ENCODE measurements around the gene RNPEP.
A peak's percentile ranks its signal among the peaks of the same experiment; 100 is the strongest.
"Not testable (repeated sequence)": the region's sequence is repeated elsewhere in the genome, so short reads cannot be mapped to it uniquely, and the experiment has no call there.

The RNPEP gene, protein sequence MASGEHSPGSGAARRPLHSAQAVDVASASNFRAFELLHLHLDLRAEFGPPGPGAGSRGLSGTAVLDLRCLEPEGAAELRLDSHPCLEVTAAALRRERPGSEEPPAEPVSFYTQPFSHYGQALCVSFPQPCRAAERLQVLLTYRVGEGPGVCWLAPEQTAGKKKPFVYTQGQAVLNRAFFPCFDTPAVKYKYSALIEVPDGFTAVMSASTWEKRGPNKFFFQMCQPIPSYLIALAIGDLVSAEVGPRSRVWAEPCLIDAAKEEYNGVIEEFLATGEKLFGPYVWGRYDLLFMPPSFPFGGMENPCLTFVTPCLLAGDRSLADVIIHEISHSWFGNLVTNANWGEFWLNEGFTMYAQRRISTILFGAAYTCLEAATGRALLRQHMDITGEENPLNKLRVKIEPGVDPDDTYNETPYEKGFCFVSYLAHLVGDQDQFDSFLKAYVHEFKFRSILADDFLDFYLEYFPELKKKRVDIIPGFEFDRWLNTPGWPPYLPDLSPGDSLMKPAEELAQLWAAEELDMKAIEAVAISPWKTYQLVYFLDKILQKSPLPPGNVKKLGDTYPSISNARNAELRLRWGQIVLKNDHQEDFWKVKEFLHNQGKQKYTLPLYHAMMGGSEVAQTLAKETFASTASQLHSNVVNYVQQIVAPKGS

DNA sequence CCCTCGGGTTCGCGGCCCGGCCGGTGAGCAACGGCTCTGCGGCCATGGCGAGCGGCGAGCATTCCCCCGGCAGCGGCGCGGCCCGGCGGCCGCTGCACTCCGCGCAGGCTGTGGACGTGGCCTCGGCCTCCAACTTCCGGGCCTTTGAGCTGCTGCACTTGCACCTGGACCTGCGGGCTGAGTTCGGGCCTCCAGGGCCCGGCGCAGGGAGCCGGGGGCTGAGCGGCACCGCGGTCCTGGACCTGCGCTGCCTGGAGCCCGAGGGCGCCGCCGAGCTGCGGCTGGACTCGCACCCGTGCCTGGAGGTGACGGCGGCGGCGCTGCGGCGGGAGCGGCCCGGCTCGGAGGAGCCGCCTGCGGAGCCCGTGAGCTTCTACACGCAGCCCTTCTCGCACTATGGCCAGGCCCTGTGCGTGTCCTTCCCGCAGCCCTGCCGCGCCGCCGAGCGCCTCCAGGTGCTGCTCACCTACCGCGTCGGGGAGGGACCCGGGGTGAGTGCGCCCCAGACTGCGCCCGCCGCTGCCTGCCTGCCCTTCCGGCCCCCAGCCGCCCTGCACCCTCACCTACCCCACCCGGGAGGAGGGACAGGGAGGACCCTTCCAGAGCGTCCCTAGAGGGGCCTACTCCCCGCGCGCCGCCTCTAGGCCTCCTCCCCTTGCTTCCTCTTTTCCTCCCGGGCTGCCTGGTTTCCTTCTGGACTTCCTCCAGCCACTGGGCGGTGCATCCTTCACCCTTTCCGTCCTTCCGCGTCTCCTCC, at the start of gene RNPEP:
RNPEP (plus strand) TSS at position 26 of the 757 bp plus-strand sequence; CDS start at position 45, 19 bp downstream.
- H3K27me3 Mint-ChIP-seq: peaks cover 0 to 3% of the 10 kb centered on the region in 2 donors
- DNase-seq: peak; percentile 52

DNA sequence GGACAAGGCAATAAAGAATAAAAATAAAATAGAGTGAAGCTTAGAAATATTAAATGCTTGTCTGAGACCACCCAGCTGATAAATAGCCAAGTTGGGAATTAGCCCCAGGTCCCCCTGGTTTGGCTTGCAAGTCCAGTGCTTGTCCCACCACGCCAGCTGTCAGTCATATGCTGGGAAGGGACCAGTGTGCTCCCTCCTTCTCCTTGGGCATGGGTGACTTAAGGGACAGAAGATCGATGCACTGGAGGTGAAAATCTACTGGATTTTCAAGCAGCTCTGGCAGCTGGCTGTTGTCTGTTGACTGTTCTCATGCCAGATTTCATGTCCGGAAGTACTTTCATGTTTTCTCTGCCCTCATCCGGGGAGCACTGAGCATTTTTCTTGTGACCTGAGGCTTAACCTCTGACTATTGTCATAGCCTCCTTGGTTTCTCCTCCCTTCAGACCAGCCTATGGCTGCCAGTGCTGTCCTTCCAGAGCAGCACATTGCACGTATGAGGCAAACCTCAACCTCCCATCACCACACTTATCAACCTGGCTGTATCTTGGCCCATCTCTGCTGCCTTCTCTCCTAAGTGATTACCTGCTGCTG, 48.5 kb upstream of the RNPEP start:
- Mint-ChIP-seq H3K36me3 (no peaks in the 10 kb centered on the region), H3K9me3 (no peaks in the 10 kb centered on the region), H3K27ac (no peak overlapping the region), H3K4me1 (no peaks in the 10 kb centered on the region), H3K27me3 (peaks cover 11 to 12% of the 10 kb centered on the region in 2 donors), H3K4me3 (no peak overlapping the region)
- no peak for DNase-seq
- ATAC-seq (replicated peaks): no peak

More for the DNA sequence above, at the start of gene RNPEP:
- Mint-ChIP-seq H3K36me3 (peaks cover 2 to 10% of the 10 kb centered on the region in 2 donors), H3K4me3 (peak within 1 kb of the TSS; percentile 92 to 96), H3K9me3 (no peaks in the 10 kb centered on the region), H3K4me1 (peaks cover 12 to 16% of the 10 kb centered on the region in 2 donors), H3K27ac (peak within 1 kb of the TSS; percentile 93)
- ATAC-seq (replicated peaks): peak; percentile 83 to 85

DNA sequence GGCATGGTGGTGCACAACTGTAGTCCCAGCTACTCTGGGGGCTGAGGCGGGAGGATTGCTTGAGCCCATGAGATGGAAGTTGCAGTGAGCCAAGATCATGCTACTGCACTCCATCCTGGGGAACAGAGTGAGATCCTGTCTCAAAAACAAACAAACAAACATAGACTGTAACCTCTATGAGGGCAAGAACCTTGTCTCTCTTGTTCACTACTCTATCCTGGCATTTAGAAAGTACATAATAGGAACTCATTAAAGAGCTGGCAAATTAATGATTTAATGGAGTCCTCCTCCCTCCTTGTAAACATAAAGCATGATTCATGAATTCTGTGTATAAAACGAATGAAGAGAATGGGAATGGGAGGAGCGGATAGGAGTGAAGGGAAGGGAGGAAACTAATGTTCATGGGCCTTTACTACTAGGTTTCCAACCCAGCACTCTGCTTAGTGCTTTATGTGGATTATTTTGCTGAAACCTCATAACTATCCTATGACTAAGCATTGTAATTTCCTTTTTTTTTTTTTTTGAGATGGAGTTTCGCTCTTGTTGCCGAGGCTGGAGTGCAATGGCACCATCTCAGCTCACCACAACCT, 44.7 kb upstream of the RNPEP start:
- no peaks in the 10 kb centered on the region for H3K9me3 Mint-ChIP-seq
- DNase-seq (no peak), ATAC-seq (replicated peaks) (no peak)
- no peaks in the 10 kb centered on the region for H3K4me1 Mint-ChIP-seq
- peaks cover 20 to 34% of the 10 kb centered on the region in 2 donors for H3K27me3 Mint-ChIP-seq
- no peaks in the 10 kb centered on the region for H3K36me3 Mint-ChIP-seq
- H3K4me3 Mint-ChIP-seq: no peak overlapping the region
- H3K27ac Mint-ChIP-seq: no peak overlapping the region

DNA sequence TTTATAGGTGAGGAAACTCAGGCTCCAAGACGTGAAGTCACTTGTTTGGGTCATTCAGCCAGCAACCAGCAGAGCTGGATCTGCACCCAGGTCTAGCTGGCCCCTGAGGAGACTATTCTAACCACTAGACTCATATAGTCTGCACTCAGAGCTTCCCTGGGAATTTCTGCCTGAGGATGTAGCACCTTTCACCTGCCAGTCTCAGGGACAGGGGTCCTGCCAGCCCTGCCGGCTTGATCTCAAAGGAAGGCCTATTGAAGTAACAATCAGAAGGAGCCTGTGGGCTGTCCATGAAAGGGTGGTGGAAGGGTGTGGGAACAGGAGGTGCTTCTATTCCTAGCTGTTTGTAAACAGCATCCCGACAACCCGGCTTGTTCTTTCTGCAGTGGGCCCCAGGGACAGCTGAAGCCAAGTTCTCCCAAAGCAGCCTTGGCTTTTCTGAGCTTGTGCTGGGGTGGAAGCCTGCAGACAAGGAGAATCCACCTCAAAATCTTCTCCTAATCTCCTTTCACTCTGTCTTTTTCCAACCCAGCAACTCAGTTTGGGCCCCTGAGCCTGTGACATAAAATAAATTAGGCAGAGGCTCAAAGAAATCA, 43.9 kb upstream of the RNPEP start:
- ATAC-seq (replicated peaks) (no peak), DNase-seq (no peak)
- no peak overlapping the region for H3K4me3 Mint-ChIP-seq
- H3K27ac Mint-ChIP-seq: no peak overlapping the region
- peaks cover 20 to 41% of the 10 kb centered on the region in 2 donors for H3K27me3 Mint-ChIP-seq
- no peaks in the 10 kb centered on the region for H3K4me1 Mint-ChIP-seq
- H3K9me3 Mint-ChIP-seq: no peaks in the 10 kb centered on the region
- no peaks in the 10 kb centered on the region for H3K36me3 Mint-ChIP-seq

DNA sequence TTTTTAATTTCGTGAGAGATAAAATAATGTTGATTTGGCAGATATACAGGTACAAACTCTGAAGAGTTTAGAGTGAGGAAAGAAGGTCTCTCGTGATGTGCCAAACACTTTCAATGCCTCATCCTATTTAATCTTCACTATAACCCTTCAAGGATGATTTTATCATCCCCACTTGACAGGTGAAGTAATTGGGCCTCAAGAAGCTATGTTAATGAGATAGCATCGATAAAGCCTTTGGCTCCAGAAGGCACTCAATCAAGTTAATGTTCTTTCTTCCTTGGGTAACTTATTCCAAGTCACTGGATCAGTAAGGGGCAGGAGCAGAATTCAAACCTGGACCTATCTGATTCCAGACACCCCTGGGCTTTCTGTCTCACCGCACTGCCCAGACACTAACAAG, 43.3 kb upstream of the RNPEP start:
- no peaks in the 10 kb centered on the region for H3K36me3 Mint-ChIP-seq

DNA sequence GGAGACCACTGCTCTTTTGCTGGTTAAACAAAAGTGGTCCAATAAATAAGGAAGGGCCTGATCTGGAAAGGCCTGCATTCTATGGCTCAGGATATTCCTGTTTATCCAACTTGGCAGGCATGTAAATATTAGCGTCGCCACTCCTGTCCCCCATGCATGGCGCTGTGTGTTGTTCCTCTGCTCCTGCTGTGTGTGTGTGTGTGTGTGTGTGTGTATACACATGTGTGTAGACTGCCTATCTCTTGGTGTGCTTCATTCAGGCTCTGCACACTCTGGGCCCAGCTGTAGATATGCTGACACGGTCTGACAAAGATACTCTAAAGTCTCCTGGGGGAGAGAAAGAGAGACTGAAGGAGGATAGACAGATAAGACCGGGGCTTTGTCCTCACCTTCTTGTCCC, 42.9 kb upstream of the RNPEP start:
- DNase-seq (no peak), ATAC-seq (replicated peaks) (no peak)
- Mint-ChIP-seq H3K4me3 (no peak overlapping the region), H3K27ac (no peak overlapping the region), H3K27me3 (peaks cover 27 to 45% of the 10 kb centered on the region in 2 donors), H3K9me3 (no peaks in the 10 kb centered on the region), H3K4me1 (no peaks in the 10 kb centered on the region), H3K36me3 (no peaks in the 10 kb centered on the region)

More for the DNA sequence above, 43.3 kb upstream of the RNPEP start:
- DNase-seq (no peak), ATAC-seq (replicated peaks) (no peak)
- Mint-ChIP-seq H3K27me3 (peaks cover 25 to 46% of the 10 kb centered on the region in 2 donors), H3K9me3 (no peaks in the 10 kb centered on the region), H3K27ac (no peak overlapping the region), H3K4me3 (no peak overlapping the region), H3K4me1 (no peaks in the 10 kb centered on the region)

DNA sequence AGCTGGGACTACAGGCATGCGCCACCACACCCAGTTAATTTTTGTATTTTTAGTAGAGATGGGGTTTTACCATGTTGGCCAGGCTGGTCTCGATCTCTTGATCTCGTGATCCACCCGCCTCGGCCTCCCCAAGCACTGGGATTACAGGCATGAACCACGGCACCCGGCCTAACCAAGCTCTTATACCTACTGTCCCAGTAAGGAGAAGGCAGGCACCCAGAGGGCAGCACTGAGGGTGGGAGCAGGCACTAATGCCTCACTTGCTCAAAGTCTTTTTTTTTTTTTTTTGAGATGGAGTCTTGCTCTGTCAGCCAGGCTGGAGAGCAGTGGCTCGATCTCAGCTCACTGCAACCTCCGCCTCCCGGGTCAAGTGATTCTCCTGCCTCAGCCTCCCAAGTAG, 42.1 kb upstream of the RNPEP start:
- H3K4me1 Mint-ChIP-seq; ATAC-seq (replicated peaks); H3K4me3 Mint-ChIP-seq; H3K36me3 Mint-ChIP-seq; H3K9me3 Mint-ChIP-seq; DNase-seq: not testable (repeated sequence)
- H3K27me3 Mint-ChIP-seq: peaks cover 35 to 46% of the 10 kb centered on the region in 2 donors
- H3K27ac Mint-ChIP-seq: peak overlapping the region; percentile 22

DNA sequence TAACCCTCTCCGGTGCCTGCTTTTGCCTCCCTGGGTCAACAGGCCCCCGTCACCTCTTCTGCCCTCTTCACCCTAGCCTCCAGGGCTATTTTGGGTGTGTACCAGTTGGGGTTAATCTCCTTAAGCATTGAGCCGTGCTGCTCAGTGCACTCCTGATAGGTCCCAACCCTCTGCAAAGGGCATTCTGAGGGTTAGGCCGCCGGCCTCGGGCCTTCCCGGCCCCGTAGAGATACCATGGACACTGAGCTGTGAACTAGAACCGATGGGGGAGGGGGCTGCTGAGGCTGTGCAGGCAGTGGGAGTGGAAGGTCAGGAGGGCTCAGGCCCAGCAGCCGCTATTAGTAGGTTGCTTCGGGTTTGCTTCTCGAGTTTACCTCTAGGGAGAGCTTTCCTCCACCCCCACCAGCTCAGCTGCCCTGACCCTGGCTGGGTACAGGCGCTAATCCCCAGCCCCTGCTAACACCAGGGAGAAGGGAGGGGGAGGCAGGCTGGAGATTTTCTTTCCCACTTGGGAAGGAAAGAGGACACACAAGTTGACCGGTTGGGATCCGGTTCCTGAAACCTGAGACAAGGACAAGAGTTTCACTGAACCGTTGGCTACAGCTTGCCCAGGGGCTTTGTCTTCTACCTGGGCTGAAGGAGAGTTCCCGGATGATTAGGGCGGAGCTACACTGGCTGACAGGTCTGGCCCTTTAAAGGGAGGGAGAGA, 40.9 kb upstream of the RNPEP start:
- Mint-ChIP-seq H3K27me3 (peaks cover 40 to 59% of the 10 kb centered on the region in 2 donors), H3K27ac (no peak overlapping the region), H3K4me1 (peaks cover 8 to 13% of the 10 kb centered on the region in 2 donors), H3K4me3 (no peak overlapping the region), H3K36me3 (no peaks in the 10 kb centered on the region), H3K9me3 (no peaks in the 10 kb centered on the region)
- ATAC-seq (replicated peaks) (no peak), DNase-seq (no peak)

DNA sequence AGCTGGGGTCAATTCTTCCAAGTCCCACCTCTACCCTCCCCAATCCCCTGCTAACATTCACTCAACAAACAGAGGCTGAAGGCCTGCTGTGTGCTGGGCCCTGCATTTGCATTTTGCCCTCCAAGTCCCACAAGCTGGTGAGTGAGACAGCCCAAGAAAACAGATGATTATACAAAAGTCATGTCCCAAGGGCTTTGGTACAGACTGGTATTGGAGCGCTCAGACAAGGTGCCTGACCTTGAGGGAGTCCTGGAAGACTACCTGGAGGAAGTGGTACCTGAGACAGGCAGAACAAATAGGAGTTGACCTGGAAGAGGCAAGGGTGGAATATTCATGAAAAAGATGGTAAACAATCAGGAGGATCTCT, 40.3 kb upstream of the RNPEP start:
- peaks cover 12 to 18% of the 10 kb centered on the region in 2 donors for H3K4me1 Mint-ChIP-seq
- H3K4me3 Mint-ChIP-seq: no peak overlapping the region
- H3K27ac Mint-ChIP-seq: no peak overlapping the region
- peaks cover 45 to 64% of the 10 kb centered on the region in 2 donors for H3K27me3 Mint-ChIP-seq
- ATAC-seq (replicated peaks) (no peak), DNase-seq (no peak)
- H3K36me3 Mint-ChIP-seq: no peaks in the 10 kb centered on the region
- H3K9me3 Mint-ChIP-seq: no peaks in the 10 kb centered on the region

DNA sequence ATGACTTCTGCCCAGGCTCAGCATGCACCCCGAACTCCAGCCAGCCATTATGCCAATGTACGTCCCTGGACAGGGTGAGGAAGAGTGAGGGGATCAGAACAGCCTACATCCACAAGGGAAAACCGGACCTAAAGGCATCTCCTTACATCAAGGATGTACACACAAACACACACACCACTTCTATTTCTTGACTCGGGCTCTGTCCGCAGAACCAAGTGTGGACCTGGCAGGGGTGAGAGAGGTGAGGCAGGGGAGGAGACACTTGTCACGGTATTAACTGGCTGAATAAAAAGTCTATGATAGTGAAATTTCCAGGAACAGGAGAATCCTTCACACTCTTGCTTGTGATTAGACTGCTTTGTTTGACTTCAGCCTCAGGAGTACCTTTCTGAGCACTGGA, 38.4 kb upstream of the RNPEP start:
- Mint-ChIP-seq H3K9me3 (no peaks in the 10 kb centered on the region), H3K36me3 (no peaks in the 10 kb centered on the region), H3K27me3 (peaks cover 51 to 81% of the 10 kb centered on the region in 2 donors), H3K27ac (no peak overlapping the region), H3K4me3 (no peak overlapping the region), H3K4me1 (peaks cover 12 to 19% of the 10 kb centered on the region in 2 donors)
- ATAC-seq (replicated peaks) (no peak), DNase-seq (no peak)

DNA sequence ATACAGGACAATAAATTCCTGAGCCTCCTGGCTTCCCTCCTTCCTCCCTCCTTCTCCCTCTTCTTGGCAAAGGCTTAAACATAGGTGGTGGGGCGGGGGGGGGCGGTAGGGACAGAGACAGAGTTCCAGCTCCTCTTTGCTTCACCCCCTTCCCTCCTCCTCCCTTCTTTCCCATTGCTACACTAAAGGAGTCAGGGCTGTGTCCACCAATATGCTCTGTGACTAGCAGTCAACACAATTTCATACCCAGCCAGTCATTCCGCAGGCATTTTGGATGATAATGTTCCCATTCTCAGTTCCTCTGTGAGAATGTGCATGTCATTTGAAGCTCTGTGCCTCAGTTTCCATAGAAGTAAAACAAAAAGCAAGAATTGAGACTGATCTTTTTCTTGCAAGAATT, 37.8 kb upstream of the RNPEP start:
- DNase-seq (no peak), ATAC-seq (replicated peaks) (no peak)
- H3K27ac Mint-ChIP-seq: no peak overlapping the region
- H3K4me1 Mint-ChIP-seq: peaks cover 12 to 19% of the 10 kb centered on the region in 2 donors
- H3K36me3 Mint-ChIP-seq: no peaks in the 10 kb centered on the region
- no peak overlapping the region for H3K4me3 Mint-ChIP-seq
- H3K9me3 Mint-ChIP-seq: no peaks in the 10 kb centered on the region
- peaks cover 50 to 85% of the 10 kb centered on the region in 2 donors for H3K27me3 Mint-ChIP-seq

DNA sequence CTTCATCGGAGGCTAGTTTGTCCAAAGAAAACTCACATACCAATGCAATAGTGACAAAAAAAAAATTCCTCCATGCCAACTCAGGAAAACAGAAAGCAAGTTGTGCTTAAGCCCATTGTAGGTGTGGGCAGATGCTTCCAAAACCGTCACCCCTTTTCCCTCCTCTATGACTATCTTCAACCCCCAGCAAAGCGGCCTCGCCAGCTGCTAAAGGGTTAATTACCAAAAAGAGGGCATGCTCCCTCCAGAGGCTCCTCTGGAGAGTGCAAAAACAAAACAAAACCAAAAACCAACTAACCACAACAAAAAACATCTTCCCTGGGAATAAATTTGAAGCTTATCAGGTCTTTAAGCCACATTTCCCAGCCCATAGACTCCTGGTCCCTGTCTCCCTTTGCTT, 37.3 kb upstream of the RNPEP start:
- DNase-seq: no peak
- Mint-ChIP-seq H3K4me1 (peaks cover 12 to 19% of the 10 kb centered on the region in 2 donors), H3K4me3 (no peak overlapping the region), H3K27me3 (peaks cover 49 to 85% of the 10 kb centered on the region in 2 donors), H3K9me3 (no peaks in the 10 kb centered on the region), H3K36me3 (no peaks in the 10 kb centered on the region), H3K27ac (no peak overlapping the region)
- ATAC-seq (replicated peaks): no peak

DNA sequence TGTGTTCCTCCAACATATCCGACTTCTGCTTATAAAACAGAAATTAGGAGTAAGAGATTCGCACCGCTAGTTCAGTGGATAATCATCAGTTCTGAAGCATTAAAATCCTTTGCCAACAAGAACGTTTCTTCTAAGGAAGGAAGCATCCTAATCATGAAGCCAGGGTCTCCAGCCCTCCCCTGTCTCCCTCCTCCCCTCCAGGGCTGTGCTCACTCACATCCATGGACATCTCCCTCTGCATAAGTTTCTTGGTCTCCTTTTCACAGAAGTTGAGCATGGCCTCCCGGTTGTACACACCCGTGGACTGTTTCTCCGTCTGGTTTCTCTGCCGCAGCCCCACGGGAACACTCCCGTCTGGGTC, 36.6 kb upstream of the RNPEP start:
- no peaks in the 10 kb centered on the region for H3K9me3 Mint-ChIP-seq
- H3K27me3 Mint-ChIP-seq: peaks cover 49 to 84% of the 10 kb centered on the region in 2 donors
- H3K36me3 Mint-ChIP-seq: no peaks in the 10 kb centered on the region
- H3K4me1 Mint-ChIP-seq: peaks cover 12 to 19% of the 10 kb centered on the region in 2 donors
- ATAC-seq (replicated peaks): no peak
- DNase-seq: no peak
- H3K4me3 Mint-ChIP-seq: peak overlapping the region; percentile 80 to 82
- H3K27ac Mint-ChIP-seq: no peak overlapping the region
